Hepatocyte (in vitro differentiated cells): ENCODE results near the gene ZNRF3. TPM values are rescaled to one million over a fixed set of nuclear protein-coding genes. Genes with fewer than 3 reads are reported as not detected.

ENCODE experiments used
- DNase-seq: peaks from one replicate; pipeline ENCODE4 v3.0.0-alpha.2; 2016; ENCODE audit warnings: low spot score
- H2AFZ ChIP-seq: fragments of 200-600 bp; sonication (generic); 2 replicates; pipeline ENCODE4 v1.6.0; 2016; ENCODE audit warnings: antibody characterized with exemption, mild to moderate bottlenecking
- H3K27ac ChIP-seq: fragments of 200-600 bp; sonication (generic); 2 replicates; pipeline ENCODE4 v1.5.1; 2016; ENCODE audit warnings: mild to moderate bottlenecking
- H3K27me3 ChIP-seq: fragments of 200-600 bp; sonication (generic); 2 replicates; pipeline ENCODE4 v1.6.1; 2016
- H3K36me3 ChIP-seq: fragments of 200-600 bp; sonication (generic); replicated peaks from 2 replicates; pipeline ENCODE4 v1.5.1; 2016; ENCODE audit warnings: low read depth; ENCODE audit not compliant: insufficient read depth
- H3K4me1 ChIP-seq: fragments of 200-600 bp; sonication (generic); 2 replicates; pipeline ENCODE4 v1.5.1; 2016; ENCODE audit warnings: mild to moderate bottlenecking, moderate library complexity; ENCODE audit not compliant: insufficient read depth
- H3K4me2 ChIP-seq: fragments of 200-600 bp; sonication (generic); 2 replicates; pipeline ENCODE4 v1.6.0; 2016
- H3K4me3 ChIP-seq: fragments of 200-600 bp; sonication (generic); 2 replicates; pipeline ENCODE4 v1.5.1; 2016; ENCODE audit warnings: mild to moderate bottlenecking
- H3K79me2 ChIP-seq: fragments of 200-600 bp; sonication (generic); 2 replicates; pipeline ENCODE4 v1.6.0; 2017; ENCODE audit warnings: mild to moderate bottlenecking
- H3K9me2 ChIP-seq: fragments of 200-600 bp; sonication (generic); replicated peaks from 2 replicates; pipeline ENCODE4 v1.6.0; 2017; ENCODE audit warnings: mild to moderate bottlenecking; ENCODE audit not compliant: insufficient read depth
- H3K9me3 ChIP-seq: fragments of 200-600 bp; sonication (generic); 2 replicates; pipeline ENCODE4 v1.5.1; 2016; ENCODE audit warnings: low read depth, mild to moderate bottlenecking
- H4K20me1 ChIP-seq: fragments of 200-600 bp; sonication (generic); 2 replicates; pipeline ENCODE4 v1.6.0; 2016; ENCODE audit warnings: mild to moderate bottlenecking; ENCODE audit not compliant: insufficient read depth, poor library complexity, severe bottlenecking
- EZH2 ChIP-seq: fragments of 200-600 bp; sonication (generic); IDR thresholded peaks from 2 replicates; pipeline ENCODE4 v1.6.1; 2016; ENCODE audit warnings: antibody characterized with exemption, mild to moderate bottlenecking, borderline replicate concordance
- EZH2phosphoT487 ChIP-seq: fragments of 200-600 bp; sonication (generic); IDR thresholded peaks from one replicate; pipeline ENCODE4 v1.6.1; 2018; ENCODE audit warnings: antibody characterized with exemption, mild to moderate bottlenecking, low read depth, moderate library complexity; ENCODE audit not compliant: unreplicated experiment, severe bottlenecking
- WGBS: methylation state at CpG from one replicate; pipeline ENCODE4 v1.1.6; 2016; ENCODE audit warnings: low lambda C conversion rate; ENCODE audit errors: missing lambda C conversion rate; 5-methylcytosine and 5-hydroxymethylcytosine counted together
- polyA plus RNA-seq: library from polyadenylated mRNA; unstranded; fragments of >200 nt; fragmentation: Nextera tagmentation; extraction: Ambion mirVana; gene quantifications from 2 replicates; pipeline ENCODE4 v1.2.1, GENCODE V29; 2016
- total RNA-seq: library from RNA; depleted of rRNA; stranded (reverse); fragments of >200 nt; gene quantifications from 2 replicates; pipeline ENCODE4 v1.2.3, GENCODE V29; 2014
- TF ChIP-seq, protein P1 (sequence below): fragments of 200-600 bp; sonication (generic); IDR thresholded peaks from 2 replicates; pipeline ENCODE4 v1.5.1; 2016; ENCODE audit warnings: antibody characterized with exemption, mild to moderate bottlenecking; ENCODE audit not compliant: poor library complexity

The ZNRF3 gene
- total and polyA plus RNA-seq, 2 experiments from 2014 or later: 8.9 to 14.7 TPM

DNA sequence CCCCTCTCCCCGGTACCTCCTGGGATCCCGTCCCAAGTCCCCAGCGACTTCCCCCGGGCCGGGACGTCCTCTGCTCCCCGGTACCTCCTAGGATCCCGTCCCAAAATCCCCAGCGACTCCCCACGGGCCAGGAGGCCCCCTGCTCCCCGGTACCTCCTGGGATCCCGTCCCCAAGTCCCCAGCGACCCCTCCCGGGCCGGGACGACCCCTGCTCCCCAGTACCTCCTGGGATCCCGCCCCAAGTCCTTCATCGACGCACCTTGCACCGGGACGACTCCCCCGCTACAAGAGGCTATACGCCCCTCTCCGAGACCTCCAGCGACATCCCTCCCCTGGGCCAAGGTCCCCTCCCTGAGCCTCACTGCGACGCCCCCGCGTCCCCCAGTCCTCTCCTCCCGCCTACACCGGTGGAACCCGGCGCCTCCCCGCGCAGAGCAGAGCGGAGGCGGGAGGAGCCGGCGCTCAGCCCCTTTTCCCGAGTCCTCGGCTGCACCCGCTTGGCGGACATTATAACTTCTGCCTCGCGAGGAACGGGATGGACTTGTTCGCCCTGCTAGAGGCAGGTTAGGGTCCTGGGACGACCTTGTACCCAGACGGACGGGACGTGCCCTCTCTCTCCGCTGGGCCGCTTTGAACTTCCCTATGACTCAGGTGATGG lies 190.4 kb downstream of the ZNRF3 start:
- WGBS: 2% methylated on average over 28 of the region's 53 CpGs
- H2AFZ ChIP-seq: peak overlapping the region; percentile 38
- TF ChIP-seq EZH2phosphoT487 (no peak), EZH2 (peak; percentile 25)
- TF ChIP-seq, protein P1, sequence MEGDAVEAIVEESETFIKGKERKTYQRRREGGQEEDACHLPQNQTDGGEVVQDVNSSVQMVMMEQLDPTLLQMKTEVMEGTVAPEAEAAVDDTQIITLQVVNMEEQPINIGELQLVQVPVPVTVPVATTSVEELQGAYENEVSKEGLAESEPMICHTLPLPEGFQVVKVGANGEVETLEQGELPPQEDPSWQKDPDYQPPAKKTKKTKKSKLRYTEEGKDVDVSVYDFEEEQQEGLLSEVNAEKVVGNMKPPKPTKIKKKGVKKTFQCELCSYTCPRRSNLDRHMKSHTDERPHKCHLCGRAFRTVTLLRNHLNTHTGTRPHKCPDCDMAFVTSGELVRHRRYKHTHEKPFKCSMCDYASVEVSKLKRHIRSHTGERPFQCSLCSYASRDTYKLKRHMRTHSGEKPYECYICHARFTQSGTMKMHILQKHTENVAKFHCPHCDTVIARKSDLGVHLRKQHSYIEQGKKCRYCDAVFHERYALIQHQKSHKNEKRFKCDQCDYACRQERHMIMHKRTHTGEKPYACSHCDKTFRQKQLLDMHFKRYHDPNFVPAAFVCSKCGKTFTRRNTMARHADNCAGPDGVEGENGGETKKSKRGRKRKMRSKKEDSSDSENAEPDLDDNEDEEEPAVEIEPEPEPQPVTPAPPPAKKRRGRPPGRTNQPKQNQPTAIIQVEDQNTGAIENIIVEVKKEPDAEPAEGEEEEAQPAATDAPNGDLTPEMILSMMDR: no peak
- peak overlapping the region; percentile 9 for H3K27ac ChIP-seq
- DNase-seq: peak; percentile 86
- no peaks in the 10 kb centered on the region for H3K9me2 ChIP-seq
- peaks cover 11% of the 10 kb centered on the region for H3K79me2 ChIP-seq
- H3K4me3 ChIP-seq: peak overlapping the region; percentile 82
- H3K9me3 ChIP-seq: no peaks in the 10 kb centered on the region
- H3K4me2 ChIP-seq: peak overlapping the region; percentile 98
- H3K36me3 ChIP-seq: no peaks in the 10 kb centered on the region
- peaks cover 13% of the 10 kb centered on the region for H3K4me1 ChIP-seq
- no peaks in the 10 kb centered on the region for H3K27me3 ChIP-seq
- H4K20me1 ChIP-seq: no peaks in the 10 kb centered on the region

DNA sequence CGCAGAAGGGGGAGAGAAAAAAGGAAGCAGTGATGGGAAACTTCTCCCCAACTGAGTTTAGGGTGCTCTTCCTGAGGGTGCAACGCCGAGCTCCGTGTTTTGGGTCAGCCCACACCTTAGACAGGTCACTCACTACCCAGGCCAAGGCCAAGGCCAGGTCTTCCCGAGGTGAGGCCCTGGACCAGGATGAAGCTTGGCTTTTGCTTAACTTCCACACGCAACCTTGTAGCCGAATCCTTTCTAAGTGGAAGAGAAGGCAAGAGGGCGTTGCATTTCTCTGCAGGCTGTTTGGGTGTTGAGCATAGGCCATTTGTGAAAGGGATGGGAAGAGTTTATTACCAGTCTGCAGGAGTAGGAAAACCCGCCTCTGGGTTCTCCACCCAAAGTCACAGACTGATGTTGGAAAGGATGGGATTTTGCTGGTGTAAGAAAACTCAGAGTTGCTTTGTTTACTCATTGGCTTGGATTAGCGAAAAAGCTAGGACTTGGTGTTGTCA lies 191.0 kb downstream of the ZNRF3 start:
- TF ChIP-seq EZH2phosphoT487 (no peak), EZH2 (no peak)
- TF ChIP-seq, protein P1: no peak
- H3K4me3 ChIP-seq: peak overlapping the region; percentile 82
- H2AFZ ChIP-seq: peak overlapping the region; percentile 38
- H3K27ac ChIP-seq: no peak overlapping the region
- H3K9me3 ChIP-seq: no peaks in the 10 kb centered on the region
- peaks cover 11% of the 10 kb centered on the region for H3K79me2 ChIP-seq
- peaks cover 13% of the 10 kb centered on the region for H3K4me1 ChIP-seq
- no peaks in the 10 kb centered on the region for H3K27me3 ChIP-seq
- H3K4me2 ChIP-seq: peak overlapping the region; percentile 98
- H4K20me1 ChIP-seq: no peaks in the 10 kb centered on the region
- no peak for DNase-seq
- 70% methylated on average over 10 of the region's 10 CpGs for WGBS
- no peaks in the 10 kb centered on the region for H3K9me2 ChIP-seq
- no peaks in the 10 kb centered on the region for H3K36me3 ChIP-seq

DNA sequence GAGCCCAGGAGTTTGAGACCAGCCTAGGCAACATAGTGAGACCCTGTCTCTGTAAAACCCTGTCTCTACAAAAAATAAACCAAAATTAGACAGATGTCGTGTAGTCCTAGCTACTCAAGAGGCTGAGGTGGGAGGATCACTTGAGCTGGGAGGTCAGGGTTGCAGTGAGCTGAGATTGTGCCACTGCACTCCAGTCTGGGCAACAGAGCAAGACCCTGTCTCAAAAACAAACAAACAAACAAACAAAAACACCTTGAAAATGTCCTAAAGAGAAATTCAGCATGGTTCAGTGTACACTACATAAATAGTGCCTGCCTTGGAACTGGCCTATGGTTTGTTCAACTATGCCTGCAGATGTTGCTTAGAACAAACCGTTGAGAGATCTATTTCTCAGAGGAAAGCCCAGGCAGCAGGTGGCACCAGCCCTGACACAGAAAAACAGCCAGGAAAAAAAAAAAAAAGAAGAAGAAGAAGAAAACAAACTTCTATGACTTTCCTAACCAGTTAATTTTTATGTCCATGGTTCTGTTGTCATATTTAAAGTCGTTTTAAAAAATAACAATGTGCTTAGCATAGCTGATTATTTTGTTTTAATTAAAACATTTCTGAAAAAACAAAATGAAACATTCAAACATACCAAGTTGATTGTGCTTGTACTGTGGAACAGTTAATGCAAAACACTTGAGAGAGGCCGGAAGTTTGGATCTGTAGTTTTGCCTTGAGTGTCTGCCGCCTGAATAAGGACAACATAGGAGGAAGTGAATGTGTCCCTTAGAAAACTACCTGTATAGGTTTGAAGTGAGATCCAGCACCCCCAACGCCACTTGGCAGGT lies 194.9 kb downstream of the ZNRF3 start:
- WGBS: 91% methylated on average over 6 of the region's 6 CpGs
- no peaks in the 10 kb centered on the region for H3K9me3 ChIP-seq
- no peak overlapping the region for H3K27ac ChIP-seq
- peaks cover 12% of the 10 kb centered on the region for H3K79me2 ChIP-seq
- H3K9me2 ChIP-seq: no peaks in the 10 kb centered on the region
- H4K20me1 ChIP-seq: no peaks in the 10 kb centered on the region
- no peak for DNase-seq
- H3K4me2 ChIP-seq: no peak overlapping the region
- H3K4me1 ChIP-seq: peaks cover 14% of the 10 kb centered on the region
- no peak overlapping the region for H2AFZ ChIP-seq
- TF ChIP-seq, protein P1: no peak
- TF ChIP-seq EZH2phosphoT487: no peak
- no peak for TF ChIP-seq EZH2
- no peaks in the 10 kb centered on the region for H3K27me3 ChIP-seq
- H3K36me3 ChIP-seq: no peaks in the 10 kb centered on the region
- H3K4me3 ChIP-seq: no peak overlapping the region
